Urinary bladder (tissue), 4 donors: ENCODE measurements around the gene FAM153A. TPM values are rescaled to one million over a fixed set of nuclear protein-coding genes. Genes with fewer than 3 reads are reported as not detected.
"Not testable (repeated sequence)": the region's sequence is repeated elsewhere in the genome, so short reads cannot be mapped to it uniquely, and the experiment has no call there.

Experiments
- DNase-seq: peaks from one replicate; pipeline ENCODE4 v3.0.0-alpha.2; 2015; ENCODE audit errors: extremely low spot score
- H3K27ac ChIP-seq: one replicate; pipeline ENCODE4 v1.5.1; 2013; ENCODE audit warnings: low read depth, mild to moderate bottlenecking, moderate library complexity
- H3K36me3 ChIP-seq: one replicate; pipeline ENCODE4 v1.6.1; 2013; ENCODE audit warnings: mild to moderate bottlenecking, moderate library complexity; ENCODE audit not compliant: insufficient read depth
- H3K4me1 ChIP-seq: one replicate; pipeline ENCODE4 v1.6.1; 2013; ENCODE audit warnings: mild to moderate bottlenecking, moderate library complexity; ENCODE audit not compliant: insufficient read depth
- H3K4me3 ChIP-seq: one replicate; pipeline ENCODE4 v1.5.1; 2013; ENCODE audit warnings: low read depth, low read length
- WGBS: extraction: QIAGEN DNeasy Blood & Tissue Kit; methylation state at CpG from one replicate; pipeline ENCODE4 v1.1.7; 2013; 5-methylcytosine and 5-hydroxymethylcytosine counted together
- polyA plus RNA-seq: library from polyadenylated mRNA; stranded (reverse); fragments of 200-250 nt; gene quantifications from one replicate; pipeline ENCODE4 v1.2.3, GENCODE V29; 2013
- total RNA-seq: library from RNA; depleted of rRNA; stranded (reverse); fragments of >200 nt; gene quantifications from one replicate; pipeline ENCODE4 v1.2.3, GENCODE V29; 2014
- donor health status: healthy with polysubstance abuse.
- donor health status: healthy.

Gene FAM153A
- total RNA-seq (not detected), polyA plus RNA-seq (0.66 TPM)

DNA sequence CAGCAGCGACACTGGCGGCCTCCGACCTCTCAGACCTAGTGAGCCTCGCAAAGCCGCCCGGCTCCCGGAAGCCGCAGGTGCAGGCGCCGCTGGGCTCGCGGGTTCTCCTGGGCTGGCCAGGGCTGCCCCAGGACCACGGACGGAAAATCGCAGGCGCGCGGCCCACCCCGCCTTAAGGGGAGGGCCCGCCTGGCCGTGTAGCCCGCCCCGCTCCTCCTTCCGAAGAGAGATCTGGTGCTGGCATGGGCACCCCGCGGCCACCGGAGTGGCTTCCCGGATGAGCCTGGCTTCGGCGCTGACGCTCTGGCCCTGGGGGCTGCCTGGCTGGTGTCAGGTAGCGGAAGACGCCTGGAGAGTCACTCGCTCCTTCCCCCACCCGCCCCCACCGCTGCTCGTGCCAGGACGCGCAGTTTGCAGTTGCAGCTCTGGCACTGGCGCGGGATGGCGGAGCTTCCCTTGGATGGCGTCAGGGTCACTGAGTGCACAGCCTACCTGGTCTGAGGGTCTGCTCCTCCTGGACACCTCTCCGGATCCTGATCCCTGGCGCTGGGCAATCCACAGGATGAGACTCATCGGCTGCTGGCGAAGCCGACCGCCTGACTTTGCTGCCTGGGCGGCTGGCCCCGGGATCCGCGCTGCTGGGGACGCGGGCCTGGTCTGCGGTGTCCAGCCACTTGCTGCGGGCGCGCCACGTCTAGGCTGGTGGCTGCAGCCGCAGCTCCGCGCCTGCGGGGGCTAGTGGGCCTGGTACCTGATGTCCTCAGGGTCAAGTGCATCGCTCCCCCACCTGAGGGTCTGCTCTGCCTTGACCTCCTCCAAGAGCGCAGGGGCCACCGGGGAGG lies at the start of gene FAM153A:
TSS of gene FAM153A (minus strand) at position 108 of the 842 bp plus-strand sequence.
- H3K27ac ChIP-seq, H3K4me3 ChIP-seq, H3K4me1 ChIP-seq, DNase-seq, H3K36me3 ChIP-seq: not testable (repeated sequence)
- 6% methylated on average over 15 of the region's 67 CpGs for WGBS

GRCh38 chr5:177832287-177832686 lies 49.6 kb upstream of the FAM153A start:
- not testable (repeated sequence) for DNase-seq, H3K27ac ChIP-seq, H3K4me1 ChIP-seq, H3K36me3 ChIP-seq, H3K4me3 ChIP-seq
- WGBS = 58% methylated on average over 4 of the region's 4 CpGs

GRCh38 chr5:177826073-177826472 lies 43.4 kb upstream of the FAM153A start:
- not testable (repeated sequence) for H3K27ac ChIP-seq, DNase-seq, H3K4me1 ChIP-seq, H3K36me3 ChIP-seq, H3K4me3 ChIP-seq
- WGBS = no CpG with 5 or more reads among the region's 4 CpGs

GRCh38 chr5:177824776-177825175 lies 42.1 kb upstream of the FAM153A start:
- not testable (repeated sequence) for H3K4me1 ChIP-seq, H3K4me3 ChIP-seq, H3K36me3 ChIP-seq, H3K27ac ChIP-seq, DNase-seq
- WGBS = no CpG with 5 or more reads among the region's 2 CpGs

- no CpG with 5 or more reads among the region's 3 CpGs for WGBS
- not testable (repeated sequence) for H3K4me1 ChIP-seq, H3K36me3 ChIP-seq, DNase-seq, H3K27ac ChIP-seq, H3K4me3 ChIP-seq
These were observed 39.8 kb upstream of the FAM153A start for GRCh38 chr5:177822489-177822888.

DNA sequence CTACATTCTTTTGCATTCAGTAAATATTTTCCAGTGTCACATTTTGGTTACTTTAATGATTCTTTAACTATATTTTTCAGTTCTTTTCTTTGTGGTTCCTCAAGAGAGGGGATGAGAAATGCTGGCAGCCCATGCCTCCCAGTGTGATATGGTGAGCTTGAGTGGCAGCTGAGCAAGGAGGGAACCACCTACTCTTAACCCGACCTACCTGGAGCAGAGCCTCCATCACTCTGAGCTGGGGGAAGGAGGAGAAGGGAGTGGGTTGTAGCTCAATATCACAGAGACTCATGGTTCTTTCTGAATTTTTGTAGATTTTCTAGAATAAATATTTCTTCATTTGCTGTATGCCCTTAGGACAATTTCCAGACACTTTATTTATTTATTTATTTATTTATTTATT lies 37.0 kb upstream of the FAM153A start:
- not testable (repeated sequence) for H3K27ac ChIP-seq, H3K4me1 ChIP-seq, H3K36me3 ChIP-seq, DNase-seq, H3K4me3 ChIP-seq
- WGBS = no CpG with 5 or more reads among the region's 1 CpG

DNA sequence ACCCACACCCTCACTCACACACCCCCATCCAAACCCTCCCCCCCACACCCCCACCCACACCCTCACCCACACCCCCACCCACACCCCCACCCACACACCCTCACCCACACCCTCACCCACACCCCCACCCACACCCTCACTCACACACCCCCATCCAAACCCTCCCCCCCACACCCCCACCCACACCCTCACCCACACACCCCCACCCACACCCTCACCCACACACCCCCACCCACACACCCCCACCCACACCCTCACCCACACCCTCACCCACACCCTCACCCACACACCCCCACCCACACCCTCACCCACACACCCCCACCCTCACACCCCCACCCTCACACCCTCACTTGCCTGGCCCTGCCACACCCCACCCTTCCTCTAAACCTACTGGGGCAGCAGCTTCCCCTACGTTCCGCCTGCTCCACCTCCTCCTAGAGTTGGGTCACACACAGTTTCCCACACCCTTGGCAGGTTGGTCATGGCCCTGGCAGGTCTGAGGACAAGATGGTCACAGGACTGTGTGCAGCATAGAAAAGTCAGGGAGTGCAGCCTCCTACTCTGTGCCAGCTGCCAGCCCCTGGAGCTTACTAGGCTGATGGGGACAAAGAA lies 30.2 kb upstream of the FAM153A start:
- H3K4me1 ChIP-seq, H3K4me3 ChIP-seq, H3K27ac ChIP-seq, DNase-seq, H3K36me3 ChIP-seq: not testable (repeated sequence)
- no CpG with 5 or more reads among the region's 2 CpGs for WGBS

DNA sequence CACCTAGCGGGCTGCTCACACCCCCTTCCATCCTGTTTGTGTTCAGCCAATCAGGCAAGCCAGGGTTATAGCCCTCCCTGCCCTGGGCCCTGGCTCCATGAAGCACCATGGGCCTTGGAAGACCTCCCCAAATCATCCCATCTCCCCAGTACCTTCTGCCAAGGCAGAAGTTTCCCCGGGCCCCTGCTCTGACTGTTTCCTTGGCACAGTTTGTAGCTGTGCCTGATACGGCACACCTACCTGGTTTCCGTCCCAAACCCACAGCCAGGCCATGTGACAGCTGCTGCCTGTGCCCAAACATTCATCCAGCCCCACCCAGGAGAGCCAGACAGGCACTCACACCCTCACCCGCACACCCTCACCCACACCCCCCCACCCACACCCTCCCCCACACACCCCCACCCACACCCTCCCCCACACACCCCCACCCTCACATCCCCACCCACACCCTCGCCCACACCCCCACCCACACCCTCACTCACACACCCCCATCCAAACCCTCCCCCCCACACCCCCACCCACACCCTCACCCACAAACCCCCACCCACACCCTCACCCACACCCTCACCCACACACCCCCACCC lies 29.6 kb upstream of the FAM153A start:
- H3K4me1 ChIP-seq, DNase-seq: not testable (repeated sequence)
- WGBS = 50% methylated on average over 2 of the region's 6 CpGs

DNA sequence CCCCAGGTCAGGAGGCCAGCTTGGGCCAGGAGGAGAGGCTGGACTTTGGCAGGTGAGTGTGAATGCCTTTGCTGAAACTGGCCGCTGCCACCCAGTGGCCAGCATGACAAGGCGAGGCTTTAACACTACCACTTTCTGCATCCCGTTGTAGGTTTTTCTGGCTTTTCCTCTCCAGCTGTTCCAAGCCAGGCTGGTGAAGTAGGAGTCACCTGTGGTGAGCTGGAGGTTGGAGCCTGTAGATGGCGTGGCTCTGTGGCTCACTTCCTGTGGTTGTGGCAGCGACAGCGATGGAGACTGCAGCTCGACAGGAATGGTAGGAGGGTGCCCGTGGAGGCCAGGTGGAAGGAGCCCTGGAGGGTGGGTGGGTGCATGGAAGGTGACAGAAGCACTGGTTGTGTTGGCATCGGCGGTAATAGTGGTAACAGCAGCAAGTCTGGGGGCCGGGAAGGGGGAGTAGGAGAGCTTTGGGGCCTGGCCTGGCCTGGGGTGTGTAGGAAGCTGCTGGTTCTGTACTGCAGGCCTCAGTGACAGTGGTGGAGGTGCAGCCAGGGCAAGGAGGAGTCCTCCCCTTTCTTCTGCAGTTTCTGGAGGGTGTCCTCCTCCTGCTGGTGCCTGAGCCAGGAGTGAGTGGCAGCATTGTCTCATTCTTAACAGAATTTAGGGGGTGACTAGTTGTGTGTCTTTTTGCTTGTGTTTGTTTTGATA lies 26.7 kb upstream of the FAM153A start:
- not testable (repeated sequence) for H3K36me3 ChIP-seq, H3K4me1 ChIP-seq, DNase-seq, H3K27ac ChIP-seq, H3K4me3 ChIP-seq
- 77% methylated on average over 5 of the region's 11 CpGs for WGBS

More for the DNA sequence above, 29.6 kb upstream of the FAM153A start:
- H3K4me3 ChIP-seq, H3K36me3 ChIP-seq, H3K27ac ChIP-seq: not testable (repeated sequence)

- 89% methylated on average over 5 of the region's 12 CpGs for WGBS
- not testable (repeated sequence) for H3K4me3 ChIP-seq, DNase-seq, H3K36me3 ChIP-seq, H3K4me1 ChIP-seq, H3K27ac ChIP-seq
These were observed 25.7 kb upstream of the FAM153A start for GRCh38 chr5:177808420-177808819.

- not testable (repeated sequence) for DNase-seq, H3K4me1 ChIP-seq, H3K4me3 ChIP-seq, H3K27ac ChIP-seq, H3K36me3 ChIP-seq
- whole genome bisulfite sequencing = 78% methylated on average over 12 of the region's 18 CpGs
These were observed 24.6 kb upstream of the FAM153A start for GRCh38 chr5:177807265-177807664.

GRCh38 chr5:177801427-177801826 lies 18.7 kb upstream of the FAM153A start:
- not testable (repeated sequence) for H3K4me1 ChIP-seq, DNase-seq, H3K4me3 ChIP-seq, H3K36me3 ChIP-seq, H3K27ac ChIP-seq
- 68% methylated on average over 5 of the region's 5 CpGs for whole genome bisulfite sequencing

DNA sequence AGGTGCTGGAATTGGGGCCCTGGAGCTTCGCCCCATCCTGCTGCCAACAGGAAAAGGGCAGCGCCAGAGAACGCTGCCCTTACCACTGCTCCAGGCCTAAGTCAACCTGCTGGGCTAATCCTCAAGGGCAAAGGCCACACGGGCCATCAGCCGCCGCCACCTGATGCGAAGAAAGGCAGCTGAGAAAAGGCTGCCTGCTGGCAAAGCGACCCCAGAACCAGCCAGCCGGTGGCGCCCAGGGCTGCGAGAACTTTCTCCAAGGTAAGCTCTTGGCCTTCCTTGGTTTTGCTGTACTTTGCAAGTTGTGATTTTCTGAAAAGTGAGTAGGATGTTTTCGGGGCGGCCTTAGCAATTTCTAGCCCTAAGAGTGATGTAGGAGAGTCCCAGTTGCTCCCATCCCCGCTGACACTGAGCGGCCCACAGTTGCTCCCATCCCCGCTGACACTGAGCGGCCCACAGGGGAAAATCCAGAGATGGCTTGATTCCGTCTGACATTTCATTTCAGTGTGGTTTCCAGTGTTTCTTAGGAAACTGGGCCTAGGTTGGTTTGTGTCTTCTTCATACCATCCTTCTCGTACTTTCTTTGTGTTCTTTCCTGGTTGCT lies 15.6 kb upstream of the FAM153A start:
- not testable (repeated sequence) for H3K27ac ChIP-seq, H3K4me1 ChIP-seq, DNase-seq, H3K4me3 ChIP-seq, H3K36me3 ChIP-seq
- whole genome bisulfite sequencing = 88% methylated on average over 11 of the region's 19 CpGs
